Measurements from ENCODE around the gene THBS2.

DNA sequence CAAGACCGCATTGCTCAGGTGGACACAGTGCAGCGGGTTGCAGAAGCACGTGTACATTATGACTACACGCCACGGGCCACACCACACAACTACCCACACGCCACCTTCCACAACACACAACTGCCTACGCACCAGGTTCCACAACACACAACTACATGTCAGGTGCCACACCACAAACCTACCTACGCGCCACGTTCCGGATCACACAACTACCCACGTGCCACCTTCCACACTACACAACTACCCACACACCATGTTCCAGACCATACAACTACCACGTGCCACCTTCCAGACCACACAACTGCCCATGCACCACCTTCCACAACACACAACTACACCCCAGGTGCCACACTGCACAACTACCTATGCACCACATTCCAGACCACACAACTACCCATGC, 20.5 kb downstream of the THBS2 start:
- no peak for TF ChIP-seq POLR2AphosphoS5 (IDR thresholded peaks at IDR 0.05; ENCODE audit: insufficient read depth, low read depth, low read length)
- TF ChIP-seq, protein P1, sequence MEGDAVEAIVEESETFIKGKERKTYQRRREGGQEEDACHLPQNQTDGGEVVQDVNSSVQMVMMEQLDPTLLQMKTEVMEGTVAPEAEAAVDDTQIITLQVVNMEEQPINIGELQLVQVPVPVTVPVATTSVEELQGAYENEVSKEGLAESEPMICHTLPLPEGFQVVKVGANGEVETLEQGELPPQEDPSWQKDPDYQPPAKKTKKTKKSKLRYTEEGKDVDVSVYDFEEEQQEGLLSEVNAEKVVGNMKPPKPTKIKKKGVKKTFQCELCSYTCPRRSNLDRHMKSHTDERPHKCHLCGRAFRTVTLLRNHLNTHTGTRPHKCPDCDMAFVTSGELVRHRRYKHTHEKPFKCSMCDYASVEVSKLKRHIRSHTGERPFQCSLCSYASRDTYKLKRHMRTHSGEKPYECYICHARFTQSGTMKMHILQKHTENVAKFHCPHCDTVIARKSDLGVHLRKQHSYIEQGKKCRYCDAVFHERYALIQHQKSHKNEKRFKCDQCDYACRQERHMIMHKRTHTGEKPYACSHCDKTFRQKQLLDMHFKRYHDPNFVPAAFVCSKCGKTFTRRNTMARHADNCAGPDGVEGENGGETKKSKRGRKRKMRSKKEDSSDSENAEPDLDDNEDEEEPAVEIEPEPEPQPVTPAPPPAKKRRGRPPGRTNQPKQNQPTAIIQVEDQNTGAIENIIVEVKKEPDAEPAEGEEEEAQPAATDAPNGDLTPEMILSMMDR (IDR thresholded peaks at IDR 0.05; ENCODE audit: extremely low read depth in 1 of 2, insufficient read depth in 1 of 2, low read depth in 1 of 2, low read length in 2 of 2): no peak
